Activated CD8-positive, alpha-beta T cell treated with anti-CD3 and anti-CD28 coated beads for 36 hours (primary cell): ENCODE measurements around the gene LTC4S. TPM values are rescaled to one million over a fixed set of nuclear protein-coding genes. Genes with fewer than 3 reads are reported as not detected.

Experiments used
- ATAC-seq: fragments of 200-7000 bp; cut with Tn5 transposase; one replicate; pipeline ENCODE4 v1.10.0; 2021; ENCODE audit warnings: mild to moderate bottlenecking, moderate library complexity
- CTCF ChIA-PET: fragments of 350-600 bp; sonication (Branson Sonifier 250); formaldehyde crosslinking; loops from one replicate; lab custom pipeline; 2021; ENCODE audit warnings: antibody characterized with exemption; lab: Charles Lee
- POLR2A ChIA-PET: fragments of 350-600 bp; sonication (Branson Sonifier 250); formaldehyde crosslinking; loops from one replicate; lab custom pipeline; 2021; ENCODE audit warnings: antibody characterized with exemption; lab: Charles Lee
- DNase-seq: peaks from one replicate; pipeline ENCODE4 v3.0.0-alpha.2; 2020
- H3K27ac Mint-ChIP-seq: one replicate; pipeline ENCODE4 v1.8.0; 2021; ENCODE audit warnings: mild to moderate bottlenecking, mixed read lengths
- H3K27me3 Mint-ChIP-seq: one replicate; pipeline ENCODE4 v1.8.0; 2021; ENCODE audit warnings: mixed read lengths
- H3K36me3 Mint-ChIP-seq: one replicate; pipeline ENCODE4 v1.8.0; 2021; ENCODE audit warnings: low read depth, mixed read lengths
- H3K4me1 Mint-ChIP-seq: one replicate; pipeline ENCODE4 v1.8.0; 2021; ENCODE audit warnings: low read depth, mixed read lengths
- H3K4me3 Mint-ChIP-seq: one replicate; pipeline ENCODE4 v1.8.0; 2021; ENCODE audit warnings: mild to moderate bottlenecking, moderate library complexity, mixed read lengths
- H3K9me3 Mint-ChIP-seq: one replicate; pipeline ENCODE4 v1.8.0; 2021; ENCODE audit warnings: mixed read lengths
- CTCF ChIP-seq: fragments of 200-600 bp; IDR thresholded peaks from one replicate; pipeline ENCODE4 v1.8.0; 2022; ENCODE audit warnings: antibody characterized with exemption, mild to moderate bottlenecking
- intact Hi-C: fragments of 100-400 bp; cut with micrococcal nuclease; formaldehyde crosslinking; loops from one replicate; pipeline ENCODE4 v1.10.0; 2022
- total RNA-seq, 2 experiments: library from RNA; stranded (reverse); gene quantifications; one replicate each; pipeline ENCODE4 v1.2.3, GENCODE V29; 2021

The LTC4S gene
- total RNA-seq, 2 experiments from 2014 or later, result 1.3 TPM; not detected in 1

- ChIA-PET CTCF (interaction anchor here (3.1 kb wide), 1 partner anchor 30 kb away, joined by 16 read pairs; no protein-coding TSS in a partner anchor), POLR2A (interaction anchor here (0.9 to 1.2 kb wide), 3 partner anchors 10 to 115 kb away, joined by 3 to 4 read pairs (median 4); partner anchors contain the start of gene MAML1)
- H3K9me3 Mint-ChIP-seq, result no peaks in the 10 kb centered on the region
- peaks cover 26% of the 10 kb centered on the region for H3K4me1 Mint-ChIP-seq
- H3K36me3 Mint-ChIP-seq, result peaks cover 6% of the 10 kb centered on the region
- no peak overlapping the region for H3K27ac Mint-ChIP-seq
- no peak overlapping the region for H3K4me3 Mint-ChIP-seq
- H3K27me3 Mint-ChIP-seq, result no peaks in the 10 kb centered on the region
- ATAC-seq (no peak), DNase-seq (no peak)
- intact Hi-C loops, result no loop called here
- no peak for TF ChIP-seq CTCF
These were observed 946 bp upstream of the LTC4S start for GRCh38 chr5:179792612-179793467.

DNA sequence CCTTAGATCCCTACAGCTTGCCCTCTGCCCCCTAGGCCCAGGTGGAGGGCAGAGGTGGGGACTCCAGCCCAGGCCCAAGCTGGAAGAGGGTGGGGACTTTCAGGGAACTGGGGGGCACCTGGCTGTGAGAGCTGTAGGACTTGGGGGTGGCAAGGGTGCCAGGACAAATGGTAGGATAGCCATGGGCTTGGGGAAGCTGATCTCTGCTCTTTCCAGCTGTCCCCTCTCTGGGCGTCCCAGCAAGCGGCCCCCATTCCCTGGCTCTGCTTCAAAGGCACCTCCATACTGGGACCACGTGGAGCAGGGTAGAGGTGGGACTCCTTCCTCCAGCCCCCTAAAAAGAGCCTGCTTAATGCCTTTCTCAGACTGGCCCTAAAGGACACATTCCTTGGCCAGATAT lies 385 bp downstream of the LTC4S start:
- Mint-ChIP-seq H3K36me3 (peaks cover 6% of the 10 kb centered on the region), H3K27me3 (no peaks in the 10 kb centered on the region), H3K27ac (no peak overlapping the region), H3K4me1 (peaks cover 26% of the 10 kb centered on the region), H3K9me3 (no peaks in the 10 kb centered on the region), H3K4me3 (peak overlapping the region; percentile 15)
- DNase-seq (no peak), ATAC-seq (no peak)
- ChIA-PET POLR2A (interaction anchor here (0.9 to 1.1 kb wide), 4 partner anchors 17 to 114 kb away, joined by 3 read pairs; partner anchors contain the start of gene MAML1), CTCF (interaction anchor here (1.2 to 3.1 kb wide), 4 partner anchors 9 to 57 kb away, joined by 3 to 16 read pairs (median 5); no protein-coding TSS in a partner anchor)
- intact Hi-C loops, result no loop called here
- TF ChIP-seq CTCF, result no peak

- peaks cover 6% of the 10 kb centered on the region for H3K36me3 Mint-ChIP-seq
- no peak overlapping the region for H3K27ac Mint-ChIP-seq
- no peaks in the 10 kb centered on the region for H3K27me3 Mint-ChIP-seq
- intact Hi-C loops, result no loop called here
- no peak for TF ChIP-seq CTCF
- DNase-seq (no peak), ATAC-seq (no peak)
- POLR2A ChIA-PET, result interaction anchor here (0.9 to 1.5 kb wide), 5 partner anchors 17 to 114 kb away, joined by 3 to 4 read pairs (median 3); no protein-coding TSS in a partner anchor
- CTCF ChIA-PET, result interaction anchor here (1.2 to 3.1 kb wide), 4 partner anchors 8 to 57 kb away, joined by 3 to 16 read pairs (median 5); no protein-coding TSS in a partner anchor
- H3K4me1 Mint-ChIP-seq, result peaks cover 26% of the 10 kb centered on the region
- H3K4me3 Mint-ChIP-seq, result peak overlapping the region; percentile 55
- H3K9me3 Mint-ChIP-seq, result no peaks in the 10 kb centered on the region
These were observed 789 bp downstream of the LTC4S start for GRCh38 chr5:179794575-179794974.

- intact Hi-C loops, result no loop called here
These were observed 1.5 kb downstream of the LTC4S start for GRCh38 chr5:179795049-179795862.

More at GRCh38 chr5:179795049-179795862, 1.5 kb downstream of the LTC4S start:
- Mint-ChIP-seq H3K9me3 (no peaks in the 10 kb centered on the region), H3K36me3 (peaks cover 6% of the 10 kb centered on the region), H3K27me3 (no peaks in the 10 kb centered on the region), H3K4me1 (peaks cover 26% of the 10 kb centered on the region), H3K4me3 (peak overlapping the region; percentile 55), H3K27ac (no peak overlapping the region)
- ChIA-PET CTCF (interaction anchor here (0.7 to 3.1 kb wide), 10 partner anchors 7 to 176 kb away, joined by 3 to 21 read pairs (median 4); partner anchors contain the start of gene MAML1), POLR2A (interaction anchor here (1.1 to 1.5 kb wide), 2 partner anchors 20 to 62 kb away, joined by 3 to 4 read pairs; no protein-coding TSS in a partner anchor)
- no peak for TF ChIP-seq CTCF
- DNase-seq, result no peak
- ATAC-seq, result no peak
